ENCODE results near the gene SPNS2. TPM values are rescaled to one million over a fixed set of nuclear protein-coding genes. Genes with fewer than 3 reads are reported as not detected.

The SPNS2 gene
- polyA plus RNA-seq, 1 donor (not counting 4 experiments of a cell fraction or from before 2014, with no cell fraction given): 0.10 TPM

DNA sequence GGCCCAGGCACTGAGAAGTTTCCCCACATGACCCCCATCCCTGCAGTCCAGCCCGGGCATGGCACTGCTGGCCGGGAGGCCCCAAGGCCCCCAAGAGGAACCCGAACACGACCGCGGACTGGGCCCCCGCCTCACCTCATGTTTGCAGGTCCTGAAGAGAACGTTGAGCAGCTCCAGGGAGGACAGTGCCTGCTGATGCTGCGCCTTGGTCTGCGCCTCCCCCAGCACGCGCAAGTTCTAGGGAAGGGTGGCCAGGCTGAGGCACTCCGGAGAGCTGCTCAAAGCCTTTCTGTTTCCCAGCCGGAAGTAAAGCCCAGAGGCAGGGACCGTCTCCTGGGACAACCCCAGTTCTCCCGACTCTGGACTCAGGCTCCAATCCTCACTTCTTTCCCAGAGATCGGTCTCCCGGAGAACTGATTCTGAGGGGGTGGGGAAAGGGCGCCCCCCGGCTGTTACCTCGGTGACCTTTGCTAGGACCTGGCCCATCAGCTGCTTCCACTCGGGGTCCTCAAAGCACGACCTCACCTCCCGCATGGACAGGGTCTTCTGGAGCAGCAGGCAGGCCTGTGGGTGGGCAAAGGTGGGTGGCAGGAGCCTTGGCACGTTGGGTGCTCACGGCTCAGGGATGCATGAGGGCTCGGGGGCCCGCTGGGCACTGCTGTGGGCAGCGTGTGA is 42.8 kb downstream of the SPNS2 start:
- Histone ChIP-seq H3K9ac (ENCODE audit: control insufficient read depth, extremely low read depth, insufficient read depth, low read length) (no peak overlapping the region), H3K4me1 (ENCODE audit: control insufficient read depth, extremely low read depth, insufficient read depth, low read length) (peaks cover 7% of the 10 kb centered on the region), H3K27ac (ENCODE audit: control insufficient read depth, insufficient read depth, low read length) (no peak overlapping the region), H2AFZ (ENCODE audit: control insufficient read depth, low read length) (no peak overlapping the region), H3K9me3 (ENCODE audit: control insufficient read depth, low read depth, low read length) (no peaks in the 10 kb centered on the region), H3K36me3 (ENCODE audit: control insufficient read depth in 2 of 2, extremely low read depth in 1 of 2, insufficient read depth in 2 of 2, low read length in 2 of 2) (peaks cover 46 to 53% of the 10 kb centered on the region in 2 experiments), H3K4me2 (ENCODE audit: control insufficient read depth, extremely low read depth, insufficient read depth, low read depth, low read length) (no peak overlapping the region), H3K4me3 (ENCODE audit: control insufficient read depth in 2 of 3, extremely low read depth in 1 of 3, insufficient read depth in 2 of 3, low read depth in 1 of 3, low read length in 3 of 3) (no peak overlapping the region), H3K9me1 (ENCODE audit: control insufficient read depth, extremely low read depth, insufficient read depth, low read length) (no peaks in the 10 kb centered on the region), H3K79me2 (ENCODE audit: control insufficient read depth, insufficient read depth, low read length) (no peaks in the 10 kb centered on the region), H4K20me1 (ENCODE audit: control insufficient read depth, extremely low read depth, insufficient read depth, low read length) (peaks cover 19% of the 10 kb centered on the region), H3K27me3 (ENCODE audit: control insufficient read depth, extremely low read depth, insufficient read depth, low read length) (no peaks in the 10 kb centered on the region)
- dilution Hi-C loops (cut with MboI; ENCODE audit: extremely low pct_ligation_motif_present, low sequenced_read_pairs): no loop called here
- FAIRE-seq (no peak), DNase-seq (ENCODE audit: low read depth, low spot score) (no peak)
- no peak for TF ChIP-seq EZH2 (IDR thresholded peaks at IDR 0.05; ENCODE audit: low read length)
- TF ChIP-seq, protein P1, sequence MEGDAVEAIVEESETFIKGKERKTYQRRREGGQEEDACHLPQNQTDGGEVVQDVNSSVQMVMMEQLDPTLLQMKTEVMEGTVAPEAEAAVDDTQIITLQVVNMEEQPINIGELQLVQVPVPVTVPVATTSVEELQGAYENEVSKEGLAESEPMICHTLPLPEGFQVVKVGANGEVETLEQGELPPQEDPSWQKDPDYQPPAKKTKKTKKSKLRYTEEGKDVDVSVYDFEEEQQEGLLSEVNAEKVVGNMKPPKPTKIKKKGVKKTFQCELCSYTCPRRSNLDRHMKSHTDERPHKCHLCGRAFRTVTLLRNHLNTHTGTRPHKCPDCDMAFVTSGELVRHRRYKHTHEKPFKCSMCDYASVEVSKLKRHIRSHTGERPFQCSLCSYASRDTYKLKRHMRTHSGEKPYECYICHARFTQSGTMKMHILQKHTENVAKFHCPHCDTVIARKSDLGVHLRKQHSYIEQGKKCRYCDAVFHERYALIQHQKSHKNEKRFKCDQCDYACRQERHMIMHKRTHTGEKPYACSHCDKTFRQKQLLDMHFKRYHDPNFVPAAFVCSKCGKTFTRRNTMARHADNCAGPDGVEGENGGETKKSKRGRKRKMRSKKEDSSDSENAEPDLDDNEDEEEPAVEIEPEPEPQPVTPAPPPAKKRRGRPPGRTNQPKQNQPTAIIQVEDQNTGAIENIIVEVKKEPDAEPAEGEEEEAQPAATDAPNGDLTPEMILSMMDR (optimal IDR thresholded peaks at IDR 0.05 in 1 of 3, IDR thresholded peaks at IDR 0.05 in 1 of 3, conservative IDR thresholded peaks at IDR 0.05 in 1 of 3; ENCODE audit: extremely low read depth in 1 of 3, insufficient read depth in 2 of 3, low read length in 3 of 3): peak in 1 of 3 experiments; percentile 21

DNA sequence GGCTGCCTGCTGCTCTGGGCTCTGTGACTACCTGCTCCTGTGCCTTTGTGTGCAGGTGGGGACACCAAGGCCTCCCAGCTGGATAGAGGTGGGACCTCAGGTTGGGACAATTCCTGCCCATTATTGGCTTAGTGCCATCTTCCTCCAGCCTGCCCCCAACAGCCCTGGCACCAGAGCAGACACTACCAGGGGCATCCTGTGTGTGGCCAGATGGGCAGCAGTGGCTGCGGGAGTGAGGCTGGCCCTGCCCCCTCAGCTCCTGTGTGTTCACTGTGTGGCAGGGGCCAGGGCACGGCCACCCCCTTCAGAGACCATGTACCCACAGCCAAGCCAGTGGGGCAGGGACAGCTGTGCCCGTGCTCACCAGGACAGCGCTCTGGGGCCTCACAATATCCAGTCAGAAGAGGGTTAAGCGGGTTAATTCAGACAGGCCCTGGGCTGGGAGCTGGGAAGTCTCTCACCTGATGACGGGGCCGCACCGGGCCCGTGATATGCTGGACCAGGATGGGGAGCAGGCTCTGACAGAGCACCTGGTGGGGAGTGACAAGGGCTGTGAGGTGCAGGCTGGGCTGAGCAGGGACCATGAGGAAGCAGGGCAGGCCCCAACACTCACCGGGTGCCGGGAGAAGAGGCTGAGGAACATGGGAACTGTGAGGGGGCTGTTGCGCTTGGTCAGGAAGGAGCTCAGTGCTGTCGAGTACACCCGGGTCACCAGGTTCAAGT is 43.5 kb downstream of the SPNS2 start:
- no peaks in the 10 kb centered on the region for H3K27me3 ChIP-seq (ENCODE audit: control insufficient read depth, extremely low read depth, insufficient read depth, low read length)
- dilution Hi-C loops (cut with MboI; ENCODE audit: extremely low pct_ligation_motif_present, low sequenced_read_pairs): no loop called here
- FAIRE-seq (no peak), DNase-seq (ENCODE audit: low read depth, low spot score) (no peak)
- no peaks in the 10 kb centered on the region for H3K79me2 ChIP-seq (ENCODE audit: control insufficient read depth, insufficient read depth, low read length)
- no peak overlapping the region for H3K9ac ChIP-seq (ENCODE audit: control insufficient read depth, extremely low read depth, insufficient read depth, low read length)
- TF ChIP-seq, protein P1 (optimal IDR thresholded peaks at IDR 0.05 in 1 of 3, IDR thresholded peaks at IDR 0.05 in 1 of 3, conservative IDR thresholded peaks at IDR 0.05 in 1 of 3; ENCODE audit: extremely low read depth in 1 of 3, insufficient read depth in 2 of 3, low read length in 3 of 3): no peak
- TF ChIP-seq EZH2 (IDR thresholded peaks at IDR 0.05; ENCODE audit: low read length): no peak
- H3K27ac ChIP-seq (ENCODE audit: control insufficient read depth, insufficient read depth, low read length): no peak overlapping the region
- no peak overlapping the region for H3K4me3 ChIP-seq (ENCODE audit: control insufficient read depth in 2 of 3, extremely low read depth in 1 of 3, insufficient read depth in 2 of 3, low read depth in 1 of 3, low read length in 3 of 3)
- no peak overlapping the region for H3K4me2 ChIP-seq (ENCODE audit: control insufficient read depth, extremely low read depth, insufficient read depth, low read depth, low read length)
- H4K20me1 ChIP-seq (ENCODE audit: control insufficient read depth, extremely low read depth, insufficient read depth, low read length): peaks cover 17% of the 10 kb centered on the region
- peaks cover 7% of the 10 kb centered on the region for H3K4me1 ChIP-seq (ENCODE audit: control insufficient read depth, extremely low read depth, insufficient read depth, low read length)
- no peak overlapping the region for H2AFZ ChIP-seq (ENCODE audit: control insufficient read depth, low read length)
- peaks cover 47 to 57% of the 10 kb centered on the region in 2 experiments for H3K36me3 ChIP-seq (ENCODE audit: control insufficient read depth in 2 of 2, extremely low read depth in 1 of 2, insufficient read depth in 2 of 2, low read length in 2 of 2)
- no peaks in the 10 kb centered on the region for H3K9me1 ChIP-seq (ENCODE audit: control insufficient read depth, extremely low read depth, insufficient read depth, low read length)
- H3K9me3 ChIP-seq (ENCODE audit: control insufficient read depth, low read depth, low read length): no peaks in the 10 kb centered on the region
